HG02943 (cell line): Measurements from ENCODE around the gene FEM1A.
"Not testable (repeated sequence)": the region's sequence is repeated elsewhere in the genome, so short reads cannot be mapped to it uniquely, and the experiment has no call there.

Experiments
- ATAC-seq: cut with Tn5 transposase; IDR thresholded peaks from one replicate; pipeline ENCODE4 v1.9.1; 2021; ENCODE audit warnings: mild to moderate bottlenecking, low read depth, moderate library complexity; ENCODE audit not compliant: unreplicated experiment

FEM1A gene

DNA sequence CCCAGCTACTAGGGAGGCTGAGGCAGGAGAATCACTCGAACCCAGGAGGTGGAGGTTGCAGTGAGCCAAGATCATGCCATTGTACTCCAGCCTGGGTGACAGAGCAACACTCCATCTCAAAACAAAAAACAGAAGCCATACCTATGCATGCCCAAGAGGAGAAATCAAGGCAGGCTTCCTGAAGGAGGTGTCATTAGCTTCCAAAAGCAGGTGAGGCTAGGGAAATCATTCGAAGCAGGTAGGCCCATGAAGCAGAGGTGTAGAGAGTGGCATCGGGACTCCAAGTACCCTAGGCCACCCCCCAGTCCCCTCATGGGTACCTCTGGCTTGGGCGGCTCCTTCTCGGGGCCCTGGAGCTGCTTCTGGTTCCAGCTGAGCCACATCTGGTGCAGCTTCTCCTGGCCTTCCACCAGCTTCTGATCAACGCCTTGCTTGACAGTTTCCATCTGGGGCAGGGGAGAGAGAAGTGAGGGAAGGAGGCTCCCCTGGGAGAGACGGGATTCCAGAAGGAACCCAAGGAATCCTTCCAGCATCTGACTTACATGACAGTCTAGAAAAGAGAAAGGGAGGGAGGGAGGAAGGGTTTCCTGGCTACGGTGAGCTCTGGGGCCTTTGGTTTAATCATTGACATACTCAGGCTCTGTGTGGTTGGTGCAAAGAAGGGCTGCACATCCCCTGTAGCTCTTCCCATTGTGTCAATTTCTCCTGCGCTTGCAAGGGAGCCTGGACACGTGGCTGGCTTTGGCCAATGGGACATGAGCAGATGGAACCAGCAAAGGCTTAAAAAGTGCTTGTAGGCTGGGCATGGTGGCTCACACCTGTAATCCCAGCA, 53.0 kb downstream of the FEM1A start:
- no peak for ATAC-seq

DNA sequence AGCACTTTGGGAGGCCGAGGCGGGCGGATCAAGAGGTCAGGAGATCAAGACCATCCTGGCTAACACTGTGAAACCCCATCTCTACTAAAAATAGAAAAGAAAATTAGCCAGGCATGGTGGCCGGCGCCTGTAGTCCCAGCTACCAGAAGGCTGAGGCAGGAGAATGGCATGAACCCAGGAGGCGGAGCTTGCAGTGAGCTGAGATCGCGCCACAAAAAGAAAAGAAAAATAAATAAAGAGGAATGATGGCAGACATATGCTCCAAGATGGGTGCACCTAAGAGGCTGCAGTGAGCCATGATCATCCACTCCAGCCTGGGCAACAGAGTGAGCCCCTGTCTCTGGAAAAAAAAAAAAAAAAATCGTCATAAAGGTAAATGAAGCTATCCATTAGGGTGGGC, 54.4 kb downstream of the FEM1A start:
- ATAC-seq = not testable (repeated sequence)

DNA sequence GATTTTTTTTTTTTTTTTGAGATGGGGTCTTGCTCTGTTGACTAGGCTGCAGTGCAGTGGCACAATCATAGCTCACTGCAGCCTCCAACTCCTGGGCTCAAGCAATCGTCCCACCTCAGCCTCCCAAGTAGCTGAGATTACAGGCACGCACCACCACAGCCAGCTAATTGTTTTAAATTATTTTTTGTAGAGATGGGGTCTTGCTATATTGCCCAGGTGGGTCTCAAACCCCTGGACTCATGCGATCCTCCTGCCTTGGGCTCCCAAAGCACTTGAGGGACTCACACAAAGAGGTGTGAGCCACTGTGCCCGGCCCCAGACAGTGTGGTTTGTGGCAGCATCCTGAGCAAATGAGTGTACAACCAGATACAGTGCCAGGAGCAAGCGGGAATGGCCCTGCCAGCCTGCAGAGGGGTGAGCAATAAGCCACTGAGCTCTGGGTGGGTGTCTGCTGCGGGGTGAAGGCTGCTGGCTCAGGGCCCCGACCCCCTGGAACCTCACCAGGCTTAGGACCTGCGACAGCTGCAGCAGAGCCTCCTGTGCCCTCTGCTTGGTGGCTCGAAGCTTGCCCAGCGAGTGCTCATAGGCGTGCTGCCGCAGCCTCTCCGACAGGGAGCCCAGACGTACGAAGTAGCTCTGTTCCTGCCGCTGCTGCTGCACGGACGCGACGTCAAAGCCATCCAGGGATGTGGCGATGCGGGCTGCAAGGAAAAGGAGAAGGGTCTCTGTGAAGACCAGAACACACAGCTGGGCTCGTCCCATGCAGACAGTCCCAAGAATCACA, 55.8 kb downstream of the FEM1A start:
- no peak for ATAC-seq

DNA sequence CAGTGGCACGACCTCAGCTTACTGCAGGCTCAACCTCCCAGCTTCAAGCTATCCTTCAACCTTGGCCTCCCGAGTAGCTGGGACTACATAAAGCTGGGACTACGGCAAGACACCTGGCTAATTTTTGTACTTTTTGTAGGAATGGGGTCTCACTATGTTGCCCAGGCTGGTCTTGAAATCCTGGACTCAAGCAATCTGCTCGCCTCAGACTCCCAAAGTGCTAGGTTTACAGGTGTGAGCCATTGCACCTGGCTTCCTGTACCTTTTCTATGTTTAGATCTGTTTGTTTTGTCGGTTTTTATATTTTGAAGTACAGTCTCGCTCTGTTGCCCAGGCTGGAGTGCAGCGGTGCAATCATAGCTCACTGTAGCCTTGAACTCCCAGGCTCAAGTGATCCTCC, 57.5 kb downstream of the FEM1A start:
- no peak for ATAC-seq
